MM.1S (cell line): ENCODE measurements around the gene SETD5.
"Not testable (repeated sequence)": the region's sequence is repeated elsewhere in the genome, so short reads cannot be mapped to it uniquely, and the experiment has no call there.

Source experiments
- EZH2 ChIP-seq: fragments of 300-600 bp; sonication (generic); optimal IDR thresholded peaks from 2 replicates; pipeline ENCODE3; 2017; ENCODE audit warnings: low read depth, mild to moderate bottlenecking, antibody characterized with exemption, low read length, mixed read lengths
- TF ChIP-seq, protein P1 (sequence below): fragments of 300-600 bp; sonication (generic); IDR thresholded peaks from 2 replicates; pipeline ENCODE4 v1.5.1; 2016; ENCODE audit warnings: antibody characterized with exemption, low read length, mixed read lengths

DNA sequence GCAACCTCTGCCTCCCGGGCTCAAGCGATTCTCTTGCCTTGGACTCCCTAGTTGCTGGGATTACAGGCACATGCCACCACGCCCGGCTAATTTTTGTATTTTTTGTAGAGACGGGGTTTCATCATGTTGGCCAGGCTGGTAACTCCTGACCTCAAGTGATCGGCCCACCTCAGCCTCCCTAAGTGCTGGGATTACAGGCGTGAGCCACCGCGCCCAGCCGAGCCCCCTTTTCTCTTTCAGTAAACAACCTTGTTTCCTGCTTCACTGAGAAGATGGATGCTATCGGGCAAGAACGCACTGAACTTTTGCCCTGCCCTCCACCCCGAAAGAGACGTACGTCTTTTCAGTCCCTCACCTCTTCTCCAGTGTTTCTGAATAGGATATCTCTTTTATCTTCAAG lies 96.6 kb downstream of the SETD5 start:
- TF ChIP-seq, protein P1, sequence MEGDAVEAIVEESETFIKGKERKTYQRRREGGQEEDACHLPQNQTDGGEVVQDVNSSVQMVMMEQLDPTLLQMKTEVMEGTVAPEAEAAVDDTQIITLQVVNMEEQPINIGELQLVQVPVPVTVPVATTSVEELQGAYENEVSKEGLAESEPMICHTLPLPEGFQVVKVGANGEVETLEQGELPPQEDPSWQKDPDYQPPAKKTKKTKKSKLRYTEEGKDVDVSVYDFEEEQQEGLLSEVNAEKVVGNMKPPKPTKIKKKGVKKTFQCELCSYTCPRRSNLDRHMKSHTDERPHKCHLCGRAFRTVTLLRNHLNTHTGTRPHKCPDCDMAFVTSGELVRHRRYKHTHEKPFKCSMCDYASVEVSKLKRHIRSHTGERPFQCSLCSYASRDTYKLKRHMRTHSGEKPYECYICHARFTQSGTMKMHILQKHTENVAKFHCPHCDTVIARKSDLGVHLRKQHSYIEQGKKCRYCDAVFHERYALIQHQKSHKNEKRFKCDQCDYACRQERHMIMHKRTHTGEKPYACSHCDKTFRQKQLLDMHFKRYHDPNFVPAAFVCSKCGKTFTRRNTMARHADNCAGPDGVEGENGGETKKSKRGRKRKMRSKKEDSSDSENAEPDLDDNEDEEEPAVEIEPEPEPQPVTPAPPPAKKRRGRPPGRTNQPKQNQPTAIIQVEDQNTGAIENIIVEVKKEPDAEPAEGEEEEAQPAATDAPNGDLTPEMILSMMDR = not testable (repeated sequence)
- TF ChIP-seq EZH2 = not testable (repeated sequence)
